ENCODE data around the gene RAD52.

DNA sequence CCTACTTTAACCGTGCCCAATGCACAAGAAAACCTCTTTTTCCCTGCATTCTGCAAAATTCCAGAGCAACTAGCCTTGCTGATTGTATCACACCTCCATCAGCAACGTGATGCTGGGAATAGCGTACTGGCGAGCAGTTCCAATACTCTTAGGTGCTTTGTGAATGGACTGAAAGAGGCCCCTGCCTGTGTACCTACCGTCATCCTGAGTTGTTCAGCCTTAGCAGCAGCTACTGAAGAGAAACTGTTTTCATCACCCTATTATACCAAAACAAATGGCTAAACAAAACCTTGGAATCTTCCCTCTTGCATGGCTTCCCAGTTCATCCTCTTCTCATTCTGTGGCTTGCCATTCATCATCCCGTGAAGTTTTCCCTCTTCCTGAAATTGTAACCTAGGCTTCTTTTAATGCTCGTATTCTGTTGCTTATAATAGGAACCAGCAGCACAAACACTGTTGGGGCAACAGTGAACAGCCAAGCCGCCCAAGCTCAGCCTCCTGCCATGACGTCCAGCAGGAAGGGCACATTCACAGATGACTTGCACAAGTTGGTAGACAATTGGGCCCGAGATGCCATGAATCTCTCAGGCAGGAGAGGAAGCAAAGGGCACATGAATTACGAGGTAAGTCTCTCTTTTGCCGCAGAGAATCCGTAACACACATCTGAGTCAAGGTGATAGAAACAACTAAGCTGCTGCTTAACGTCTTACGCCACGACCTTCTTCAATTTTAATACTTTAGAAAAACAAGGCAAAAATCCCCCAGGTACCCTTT is 41.9 kb downstream of the RAD52 start:
- TF ChIP-seq EZH2 (IDR thresholded peaks at IDR 0.05) (no peak), POLR2AphosphoS5 (IDR thresholded peaks at IDR 0.05; ENCODE audit: borderline replicate concordance, low read depth, low read length) (no peak)
